LHCN-M2 (cell line): ENCODE results near the gene RAPSN. TPM values are rescaled to one million over a fixed set of nuclear protein-coding genes. Genes with fewer than 3 reads are reported as not detected.

Source experiments
- DNase-seq: peaks from one replicate; pipeline ENCODE4 v3.0.0-alpha.2; 2012; ENCODE audit warnings: low read depth
- polyA plus RNA-seq: library from polyadenylated mRNA; unstranded; fragments of >200 nt; gene quantifications from one replicate; pipeline ENCODE4 v1.2.1, GENCODE V29; 2012; ENCODE audit warnings: missing spikeins
- total RNA-seq: library from RNA; depleted of rRNA; stranded (reverse); fragments of >200 nt; gene quantifications from 2 replicates; pipeline ENCODE4 v1.2.3, GENCODE V29; 2014; rRNA removed

Gene RAPSN
- total RNA-seq: 159 and 164 TPM in 2 replicates
- polyA plus RNA-seq: 185 TPM

GRCh38 chr11:47448566-47449427, at the start of gene RAPSN:
RAPSN (minus strand) TSS chr11:47449136; CDS start chr11:47448964, 172 bp downstream.
- DNase-seq: peak; percentile 91

- no peak for DNase-seq
Observed at GRCh38 chr11:47498149-47498548, 49.2 kb upstream of the RAPSN start.

- DNase-seq: no peak
Observed at GRCh38 chr11:47496808-47497207, 47.9 kb upstream of the RAPSN start.

DNA sequence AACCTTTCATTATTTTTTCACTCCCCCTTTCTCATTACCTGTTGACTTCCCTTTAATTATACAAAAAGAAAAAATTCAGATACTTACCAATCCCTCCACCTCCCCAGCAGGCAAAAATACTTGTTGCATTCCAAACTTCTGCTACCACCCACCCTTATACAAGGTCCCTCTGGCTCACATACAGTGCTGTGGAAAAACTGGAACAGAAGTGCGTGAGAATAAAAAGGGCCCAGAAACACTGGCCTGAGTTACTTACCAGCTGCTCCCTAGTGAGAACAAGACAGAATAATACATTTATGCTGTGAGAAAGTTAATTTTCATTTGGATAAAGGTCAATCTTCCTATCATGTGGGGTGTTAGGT, 46.9 kb upstream of the RAPSN start:
- no peak for DNase-seq

DNA sequence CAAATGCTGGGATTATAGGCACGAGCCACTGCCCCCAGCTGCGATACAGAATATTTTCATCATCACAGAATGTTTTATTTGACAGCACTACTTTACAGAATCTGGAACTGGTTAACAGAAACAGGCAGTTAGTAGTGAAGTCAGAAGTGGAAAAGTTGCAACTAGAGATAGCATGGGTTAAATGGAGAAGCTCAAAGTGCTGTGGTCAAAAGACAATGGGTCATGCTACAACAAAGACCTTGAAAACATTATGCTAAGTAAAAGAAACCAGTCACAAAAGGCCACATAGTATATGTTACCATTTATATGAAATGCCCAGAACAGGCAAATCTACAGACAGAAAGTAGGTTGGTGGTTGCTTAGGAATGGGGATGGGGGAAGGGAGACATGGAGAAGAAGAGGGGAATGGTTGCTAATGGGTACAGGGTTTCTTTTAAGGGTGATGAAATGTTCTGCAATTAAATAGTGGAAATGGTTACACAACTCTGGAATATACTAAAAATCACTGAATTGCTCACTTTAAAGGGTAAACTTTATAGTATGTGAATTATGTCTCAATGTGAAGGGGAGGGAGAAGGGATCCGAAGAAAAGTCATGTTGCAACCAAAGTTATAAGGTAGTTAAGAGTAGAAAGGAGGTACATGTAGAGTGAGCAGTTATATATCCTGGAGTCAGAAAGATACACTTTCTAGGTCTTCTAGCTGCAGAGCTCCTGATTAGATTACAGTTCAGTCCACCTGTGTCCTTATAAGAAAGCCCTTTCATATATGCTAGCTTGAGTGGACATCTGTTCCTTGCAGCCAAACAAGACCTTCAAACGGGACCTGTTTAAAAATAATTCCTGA, 46.3 kb upstream of the RAPSN start:
- no peak for DNase-seq

- DNase-seq: no peak
Observed at GRCh38 chr11:47489395-47489755, 40.4 kb upstream of the RAPSN start.

DNA sequence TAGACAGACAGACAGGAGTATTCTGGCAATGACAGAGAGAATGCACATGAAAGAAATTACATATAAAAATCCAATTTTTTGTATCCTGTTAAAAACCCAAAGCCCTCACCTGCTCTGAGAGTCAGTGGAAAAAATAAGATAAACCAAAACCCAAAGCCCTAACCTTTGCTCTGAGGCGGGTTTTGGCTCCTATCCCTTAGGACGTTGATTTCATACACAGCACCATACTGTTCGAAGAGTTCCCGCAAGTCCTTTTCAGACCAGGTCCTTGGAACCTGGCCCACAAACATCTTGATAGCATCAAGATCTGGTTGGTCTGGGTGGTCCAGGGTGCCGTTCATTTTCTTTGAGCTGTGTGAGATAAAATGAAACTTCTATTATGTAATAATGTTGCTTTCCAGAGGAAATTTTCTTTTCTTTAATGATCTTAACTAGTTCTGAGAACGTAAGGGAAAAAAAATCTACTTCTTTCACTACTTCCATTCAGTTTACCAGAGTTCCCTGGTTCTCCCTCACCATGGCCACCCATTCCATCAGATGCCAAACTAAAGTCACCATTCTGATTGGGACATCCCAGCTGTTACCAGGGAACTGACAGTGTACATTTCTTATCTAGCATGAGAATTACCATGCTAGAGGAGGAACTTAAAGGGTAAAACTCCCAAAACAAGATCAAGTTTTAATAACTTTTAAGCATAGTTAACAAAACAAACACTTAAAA, 39.9 kb upstream of the RAPSN start:
- DNase-seq: no peak

DNA sequence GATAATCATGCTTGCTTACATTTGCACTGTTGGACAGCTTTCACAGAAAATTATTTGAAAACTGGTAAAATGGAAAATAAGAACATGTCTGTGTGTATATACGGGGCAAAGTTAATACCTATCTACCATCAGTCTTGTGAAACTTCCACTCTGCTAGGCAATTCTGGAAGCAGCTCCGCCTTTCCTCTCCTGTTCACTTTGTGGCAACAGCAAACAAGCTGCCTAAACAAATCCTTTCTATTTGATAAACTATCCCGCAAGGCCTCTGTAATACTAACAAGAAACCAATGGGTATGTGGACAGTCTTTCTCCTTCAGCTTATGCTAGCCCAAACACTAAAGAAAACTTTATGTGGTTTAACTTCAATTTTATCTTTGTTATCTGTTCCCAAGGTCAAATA, 39.2 kb upstream of the RAPSN start:
- no peak for DNase-seq

GRCh38 chr11:47487421-47487820, 38.5 kb upstream of the RAPSN start:
- DNase-seq: no peak

- no peak for DNase-seq
Observed at GRCh38 chr11:47485107-47485506, 36.2 kb upstream of the RAPSN start.

DNA sequence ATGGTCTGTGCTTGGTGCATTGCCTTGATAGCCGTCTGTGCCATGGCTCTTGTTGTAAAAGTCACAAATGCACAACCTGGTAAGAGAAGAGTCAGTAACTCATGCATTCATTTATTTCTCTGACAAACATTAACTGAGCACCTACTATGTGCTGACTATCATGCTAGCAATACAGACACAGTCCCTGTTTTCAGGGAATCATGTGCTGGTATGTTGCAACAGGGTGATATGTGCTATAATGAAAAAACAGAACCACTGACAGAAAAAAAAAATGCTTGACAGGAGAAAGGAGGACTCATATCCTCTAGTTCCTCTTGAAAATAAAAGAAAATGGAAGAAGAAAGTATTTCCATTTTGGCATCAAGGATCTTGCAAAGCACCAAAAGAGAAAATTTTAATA, 34.5 kb upstream of the RAPSN start:
- no peak for DNase-seq

DNA sequence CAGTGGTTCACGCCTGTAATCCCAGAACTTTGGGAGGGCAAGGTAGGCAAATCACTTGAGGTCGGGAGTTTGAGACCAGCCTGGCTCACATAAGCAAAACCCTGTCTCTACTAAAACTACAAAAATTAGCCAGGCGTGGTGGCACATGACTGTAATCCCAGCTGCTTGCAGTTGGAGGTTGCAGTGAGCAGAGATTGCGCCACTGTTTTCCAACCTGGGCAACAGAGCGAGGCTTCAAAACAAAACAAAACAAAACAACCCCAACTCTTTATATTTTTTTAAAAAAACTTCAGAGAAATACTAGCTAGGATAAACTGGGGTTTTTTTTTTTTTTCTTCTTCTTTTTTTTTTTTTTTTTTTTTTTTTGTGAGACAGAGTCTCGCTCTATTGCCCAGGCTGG, 31.8 kb upstream of the RAPSN start:
- DNase-seq: no peak

DNA sequence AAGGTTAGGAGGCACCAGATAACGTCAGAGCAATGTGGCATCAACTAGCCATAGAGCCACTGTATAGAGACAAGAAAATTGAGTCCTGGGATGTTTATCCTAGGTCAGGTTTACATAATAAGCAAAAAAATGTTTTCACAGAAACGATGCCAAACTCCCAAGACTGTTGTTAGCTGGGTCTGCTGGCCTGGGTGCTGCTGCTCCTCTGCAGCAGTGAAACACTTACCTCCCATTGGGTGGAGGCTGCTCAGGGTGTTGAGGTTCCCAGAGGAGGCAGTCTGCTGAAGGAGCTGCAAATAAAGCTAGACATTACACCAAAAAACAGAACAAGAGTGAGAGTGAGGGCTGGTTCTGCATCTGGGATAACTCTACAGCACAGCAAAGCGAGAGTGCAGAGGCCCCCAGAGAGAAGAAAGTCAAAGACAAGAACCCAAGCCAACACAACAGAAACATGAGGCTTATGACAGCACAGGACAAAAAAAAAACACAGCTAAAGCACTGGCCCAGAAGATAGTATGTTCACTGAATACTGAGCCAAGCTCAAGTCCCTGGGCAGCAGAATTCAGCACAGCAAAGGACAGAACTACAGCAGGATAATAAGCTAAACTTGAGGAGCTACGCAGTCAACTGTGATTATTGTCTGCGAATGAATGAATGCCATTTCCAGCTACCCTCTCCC, 29.9 kb upstream of the RAPSN start:
- DNase-seq: no peak

- DNase-seq: no peak
Observed at GRCh38 chr11:47477753-47478152, 28.8 kb upstream of the RAPSN start.

GRCh38 chr11:47477323-47477722, 28.4 kb upstream of the RAPSN start:
- DNase-seq: peak; percentile 32

- no peak for DNase-seq
Observed at GRCh38 chr11:47470671-47471070, 21.7 kb upstream of the RAPSN start.

DNA sequence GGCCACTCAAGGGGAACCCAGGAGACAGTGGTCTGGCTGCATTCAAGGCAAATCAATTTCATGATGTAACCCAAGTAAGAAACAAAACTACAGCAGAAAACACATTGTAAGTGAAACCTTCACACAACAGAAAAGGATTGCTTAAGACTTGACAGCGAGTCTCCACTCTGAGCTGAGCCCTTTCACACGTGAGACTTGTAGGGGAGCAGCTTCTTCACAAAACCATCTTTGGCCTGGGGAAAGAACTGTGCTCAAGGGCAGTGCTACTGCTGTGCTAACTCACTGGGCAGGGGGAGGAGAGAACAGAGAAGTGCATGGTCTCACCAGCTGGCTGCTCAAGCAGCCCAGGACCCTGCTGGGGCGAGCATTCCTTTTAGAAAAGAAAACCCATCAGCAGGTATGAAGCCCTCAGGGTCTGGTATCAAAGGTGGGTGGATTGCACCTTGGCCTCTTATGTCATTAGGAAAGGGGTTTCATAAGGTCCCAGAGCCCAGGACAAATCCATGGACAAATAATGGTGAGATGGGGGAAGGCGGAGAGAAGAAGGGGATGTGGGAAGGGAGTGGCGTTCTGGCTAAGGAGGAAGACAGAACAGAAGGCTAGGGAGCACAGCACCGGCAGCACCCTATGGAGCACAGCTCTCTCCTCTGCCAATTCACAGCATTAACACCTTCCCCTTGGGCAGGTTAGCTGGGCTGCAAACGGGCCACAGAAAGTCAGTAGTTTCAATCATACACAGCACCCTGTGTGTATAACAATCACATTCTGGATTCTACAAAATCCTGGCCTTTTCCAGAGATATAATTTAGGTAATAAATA, 20.6 kb upstream of the RAPSN start:
- DNase-seq: no peak

GRCh38 chr11:47468598-47469214, 19.8 kb upstream of the RAPSN start:
- DNase-seq: no peak

DNA sequence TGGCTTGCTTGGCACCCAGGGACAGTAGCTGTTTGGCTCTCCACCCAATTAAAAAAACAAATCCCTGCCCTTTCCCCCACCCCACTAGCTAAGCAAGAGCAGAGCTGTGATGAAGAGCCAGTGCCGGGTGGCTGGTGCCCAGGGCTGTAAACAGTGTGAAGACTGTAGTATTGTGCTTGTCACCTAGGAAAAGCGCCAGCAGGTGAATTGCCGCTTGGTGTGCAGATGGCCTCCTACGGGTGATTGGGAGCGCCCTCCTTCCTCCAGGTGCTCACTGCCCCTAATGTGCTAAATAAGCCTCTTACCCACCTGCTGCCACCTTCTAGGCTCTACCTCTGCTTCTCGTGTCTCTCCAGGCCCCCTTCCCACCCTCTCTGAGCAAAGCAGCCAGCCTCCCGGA, 18.4 kb upstream of the RAPSN start:
- DNase-seq: no peak

GRCh38 chr11:47466701-47467250, 17.8 kb upstream of the RAPSN start:
- DNase-seq: no peak
